Nephron (organoid): ENCODE results near the gene ECHS1.

Source experiments
- H3K27ac Mint-ChIP-seq, 3 experiments: 2 replicates each; pipeline ENCODE4 v1.8.0; 2020; ENCODE audit warnings: mixed read lengths in 3 of 3, mild to moderate bottlenecking in 2 of 3, moderate library complexity in 1 of 3
- H3K27me3 Mint-ChIP-seq: 2 replicates; pipeline ENCODE4 v1.8.0; 2021; ENCODE audit warnings: low read depth, mild to moderate bottlenecking, moderate library complexity, mixed read lengths
- H3K36me3 Mint-ChIP-seq: 2 replicates; pipeline ENCODE4 v1.8.0; 2020; ENCODE audit warnings: low read depth, mixed read lengths
- H3K4me1 Mint-ChIP-seq: 2 replicates; pipeline ENCODE4 v1.8.0; 2020; ENCODE audit warnings: mixed read lengths
- H3K4me3 Mint-ChIP-seq, 3 experiments: 2 replicates each; pipeline ENCODE4 v1.8.0; 2020; ENCODE audit warnings: mild to moderate bottlenecking in 3 of 3, mixed read lengths in 3 of 3, moderate library complexity in 2 of 3
- H3K9me3 Mint-ChIP-seq: 2 replicates; pipeline ENCODE4 v1.8.0; 2020; ENCODE audit warnings: mixed read lengths
- TF ChIP-seq, protein P1 (sequence below), 3 experiments: fragments of 200-600 bp; sonication (generic); IDR thresholded peaks; one replicate each; pipeline ENCODE4 v1.5.0; 2021; ENCODE audit warnings: antibody characterized with exemption in 3 of 3; ENCODE audit not compliant: unreplicated experiment in 3 of 3

The ECHS1 gene

DNA sequence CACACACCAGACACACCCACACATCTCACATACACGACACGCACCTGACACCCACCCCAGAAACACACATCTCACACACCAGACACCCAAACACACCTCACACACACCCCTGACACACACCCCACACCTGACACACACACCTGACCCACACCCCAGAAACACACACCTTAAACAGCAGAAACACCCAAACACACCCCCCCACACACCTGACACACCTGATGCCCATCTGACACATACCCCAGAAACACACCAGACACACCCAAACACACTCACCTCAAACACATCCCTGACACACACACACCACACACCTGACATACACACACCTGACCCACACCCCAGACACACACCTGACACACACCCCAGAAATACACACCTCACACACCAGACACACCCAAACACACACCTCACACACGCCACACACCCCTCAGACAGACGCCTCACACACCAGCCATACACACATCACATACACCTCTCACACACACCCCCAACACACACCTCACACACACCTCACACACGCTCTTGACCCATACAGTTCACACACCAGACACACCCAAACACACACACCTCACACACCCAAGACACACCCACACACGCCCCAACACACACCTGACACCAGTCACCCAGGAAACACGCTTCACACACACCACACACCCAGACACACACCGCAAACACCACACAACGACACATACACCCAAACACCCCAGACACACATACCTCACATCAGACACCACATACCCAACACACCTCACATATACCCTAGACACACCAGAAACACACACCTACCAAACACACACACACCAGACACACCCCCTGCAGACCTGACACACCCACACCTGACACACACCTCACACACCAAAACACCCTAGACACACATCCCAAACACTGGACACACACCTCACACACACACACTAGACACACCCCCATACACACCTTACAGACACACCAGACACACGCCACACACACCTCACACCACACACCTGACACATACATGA, 34.8 kb downstream of the ECHS1 start:
- no peaks in the 10 kb centered on the region for H3K4me1 Mint-ChIP-seq
- H3K27me3 Mint-ChIP-seq, result peaks cover 29% of the 10 kb centered on the region
- H3K4me3 Mint-ChIP-seq, result no peak overlapping the region
- H3K36me3 Mint-ChIP-seq, result no peaks in the 10 kb centered on the region
- no peak overlapping the region for H3K27ac Mint-ChIP-seq
- H3K9me3 Mint-ChIP-seq, result peaks cover 7% of the 10 kb centered on the region
- TF ChIP-seq, protein P1, sequence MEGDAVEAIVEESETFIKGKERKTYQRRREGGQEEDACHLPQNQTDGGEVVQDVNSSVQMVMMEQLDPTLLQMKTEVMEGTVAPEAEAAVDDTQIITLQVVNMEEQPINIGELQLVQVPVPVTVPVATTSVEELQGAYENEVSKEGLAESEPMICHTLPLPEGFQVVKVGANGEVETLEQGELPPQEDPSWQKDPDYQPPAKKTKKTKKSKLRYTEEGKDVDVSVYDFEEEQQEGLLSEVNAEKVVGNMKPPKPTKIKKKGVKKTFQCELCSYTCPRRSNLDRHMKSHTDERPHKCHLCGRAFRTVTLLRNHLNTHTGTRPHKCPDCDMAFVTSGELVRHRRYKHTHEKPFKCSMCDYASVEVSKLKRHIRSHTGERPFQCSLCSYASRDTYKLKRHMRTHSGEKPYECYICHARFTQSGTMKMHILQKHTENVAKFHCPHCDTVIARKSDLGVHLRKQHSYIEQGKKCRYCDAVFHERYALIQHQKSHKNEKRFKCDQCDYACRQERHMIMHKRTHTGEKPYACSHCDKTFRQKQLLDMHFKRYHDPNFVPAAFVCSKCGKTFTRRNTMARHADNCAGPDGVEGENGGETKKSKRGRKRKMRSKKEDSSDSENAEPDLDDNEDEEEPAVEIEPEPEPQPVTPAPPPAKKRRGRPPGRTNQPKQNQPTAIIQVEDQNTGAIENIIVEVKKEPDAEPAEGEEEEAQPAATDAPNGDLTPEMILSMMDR (IDR thresholded peaks at IDR 0.05; ENCODE audit: unreplicated experiment in 3 of 3), result no peak

DNA sequence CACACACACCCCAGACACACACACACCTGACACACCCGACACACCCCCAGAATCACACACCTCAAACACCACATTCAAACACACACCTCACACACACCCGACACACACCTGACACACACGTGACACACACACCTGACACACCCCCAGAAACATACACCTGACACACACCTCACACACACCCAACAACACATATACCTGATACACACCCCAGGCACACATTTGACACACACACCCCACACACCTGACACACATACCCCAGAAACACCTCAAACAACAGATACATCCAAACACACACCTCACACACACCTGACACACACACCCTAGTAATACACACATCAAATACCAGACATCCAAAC, 35.8 kb downstream of the ECHS1 start:
- H3K4me3 Mint-ChIP-seq, result no peak overlapping the region
- peaks cover 14% of the 10 kb centered on the region for H3K9me3 Mint-ChIP-seq
- H3K36me3 Mint-ChIP-seq, result no peaks in the 10 kb centered on the region
- H3K4me1 Mint-ChIP-seq, result no peaks in the 10 kb centered on the region
- H3K27ac Mint-ChIP-seq, result no peak overlapping the region
- H3K27me3 Mint-ChIP-seq, result peaks cover 34% of the 10 kb centered on the region
- TF ChIP-seq, protein P1 (IDR thresholded peaks at IDR 0.05; ENCODE audit: unreplicated experiment in 3 of 3), result no peak

DNA sequence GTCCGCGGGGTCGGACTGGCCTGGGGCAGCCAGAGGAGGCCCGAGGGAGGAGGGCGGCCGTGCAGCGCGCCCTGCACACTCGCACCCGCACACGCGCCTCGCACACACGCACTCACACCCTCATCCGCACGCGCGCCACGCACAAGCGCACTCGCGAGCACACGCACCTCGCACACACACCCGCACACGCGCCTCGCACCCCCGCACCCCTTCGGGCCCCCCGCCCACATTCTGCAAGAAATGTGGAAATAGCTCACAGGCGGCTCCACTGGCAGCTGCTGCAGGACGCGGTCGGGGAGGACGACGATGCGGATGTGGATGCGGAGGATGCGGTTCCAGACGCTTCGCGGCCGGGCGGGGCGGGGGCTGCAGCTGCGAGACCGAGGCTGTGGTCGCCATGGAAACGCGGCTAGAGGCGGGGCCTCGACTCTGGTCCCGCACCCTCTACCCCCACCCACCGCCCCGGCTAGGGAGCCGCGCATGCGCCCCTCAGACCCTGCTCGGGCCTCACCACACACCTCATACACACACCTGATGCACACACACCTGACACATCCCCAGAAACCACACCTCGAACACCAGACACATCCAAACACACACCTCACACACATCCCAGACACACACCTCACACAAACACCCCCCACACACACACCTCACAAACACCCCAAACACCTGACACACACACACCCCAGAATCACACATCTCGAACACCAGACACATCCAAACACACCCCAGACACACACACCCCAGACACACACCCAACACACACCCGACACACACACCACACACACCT, 36.4 kb downstream of the ECHS1 start, which contains the start of gene CALY:
Gene CALY (minus strand): TSS at position 320 of the 793 bp plus-strand sequence. CDS start 7,907 bp downstream, outside the sequence.
- TF ChIP-seq, protein P1 (IDR thresholded peaks at IDR 0.05; ENCODE audit: unreplicated experiment in 3 of 3), result no peak
- Mint-ChIP-seq H3K36me3 (no peaks in the 10 kb centered on the region), H3K4me1 (no peaks in the 10 kb centered on the region), H3K9me3 (peaks cover 17% of the 10 kb centered on the region), H3K27me3 (peaks cover 39% of the 10 kb centered on the region), H3K27ac (no peak within 1 kb of the TSS), H3K4me3 (peak within 1 kb of the TSS in 2 of 3 experiments; percentile 42 to 43)

DNA sequence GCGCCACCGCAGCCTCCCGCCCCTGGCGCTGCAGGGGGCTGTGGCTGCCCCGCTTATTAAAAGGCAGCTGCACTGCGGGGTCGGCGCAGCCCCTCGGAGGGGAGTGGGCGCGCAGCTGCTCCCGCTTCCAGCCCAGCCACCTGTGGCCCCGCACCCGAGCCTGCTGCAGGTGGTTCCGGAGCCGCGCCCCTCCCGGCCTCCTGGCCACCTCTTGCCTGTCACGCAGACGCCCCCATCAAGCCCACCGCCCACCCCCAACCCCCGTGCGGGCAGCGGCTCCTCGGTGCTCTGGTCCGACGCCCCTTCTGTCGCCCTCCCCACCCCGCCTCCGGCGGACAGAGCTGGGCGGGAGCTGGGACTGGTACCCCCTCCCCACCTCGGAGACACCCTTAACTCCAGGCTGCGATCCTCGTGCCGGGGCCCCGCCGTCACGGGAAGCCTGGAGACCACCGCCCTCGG, 37.0 kb downstream of the ECHS1 start:
- H3K27me3 Mint-ChIP-seq, result peaks cover 46% of the 10 kb centered on the region
- TF ChIP-seq, protein P1 (IDR thresholded peaks at IDR 0.05; ENCODE audit: unreplicated experiment in 3 of 3), result no peak
- H3K27ac Mint-ChIP-seq, result no peak overlapping the region
- peaks cover 19% of the 10 kb centered on the region for H3K9me3 Mint-ChIP-seq
- H3K36me3 Mint-ChIP-seq, result no peaks in the 10 kb centered on the region
- no peaks in the 10 kb centered on the region for H3K4me1 Mint-ChIP-seq
- no peak overlapping the region for H3K4me3 Mint-ChIP-seq

DNA sequence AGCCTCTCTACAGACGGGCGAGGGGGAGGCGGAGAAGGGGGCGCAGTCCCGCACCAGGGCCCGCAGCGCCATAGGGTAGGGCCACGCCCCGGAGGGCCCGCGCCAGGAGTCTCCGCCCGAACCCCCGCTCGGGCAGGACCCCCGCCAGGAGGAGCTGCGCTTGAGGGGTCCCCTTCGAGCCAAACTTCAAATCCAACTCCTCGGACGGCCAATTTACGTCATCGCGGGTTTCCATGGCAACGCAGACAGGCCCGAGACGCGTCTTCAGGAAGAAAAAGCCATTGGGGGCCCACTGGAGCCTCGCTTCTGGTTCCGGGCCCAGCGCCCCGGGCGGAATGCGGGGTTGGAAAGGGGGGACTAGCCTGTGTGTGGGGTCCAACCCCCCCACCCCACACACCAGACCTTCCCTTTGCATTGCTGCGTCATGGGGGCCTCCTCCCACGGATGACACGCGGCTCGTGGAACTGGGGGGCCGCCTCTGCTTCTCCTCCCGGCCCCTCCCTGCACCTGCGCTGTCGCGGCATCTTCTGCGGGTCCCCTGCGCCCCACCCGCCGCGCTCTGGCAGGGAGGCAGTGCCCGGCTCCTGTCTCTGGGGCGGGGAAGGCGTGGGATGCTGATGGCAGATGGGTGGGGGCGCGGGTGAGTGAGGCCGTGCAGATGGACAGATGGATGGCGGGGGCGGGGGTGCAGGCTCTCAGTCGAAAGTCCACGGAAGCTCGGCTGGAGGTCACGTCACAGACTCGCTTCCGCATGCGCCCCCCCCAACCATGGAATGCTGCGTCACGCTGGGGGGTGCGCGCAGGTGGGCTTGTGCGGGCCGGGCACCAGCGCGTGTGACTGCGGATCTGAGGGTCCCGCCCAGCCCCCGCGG, 37.7 kb downstream of the ECHS1 start:
- H3K27ac Mint-ChIP-seq, result no peak overlapping the region
- H3K4me3 Mint-ChIP-seq, result peak overlapping the region in 2 of 3 experiments; percentile 13 to 28
- peaks cover 52% of the 10 kb centered on the region for H3K27me3 Mint-ChIP-seq
- no peaks in the 10 kb centered on the region for H3K4me1 Mint-ChIP-seq
- H3K36me3 Mint-ChIP-seq, result no peaks in the 10 kb centered on the region
- peaks cover 19% of the 10 kb centered on the region for H3K9me3 Mint-ChIP-seq
- TF ChIP-seq, protein P1 (IDR thresholded peaks at IDR 0.05; ENCODE audit: unreplicated experiment in 3 of 3), result no peak
